Measurements from ENCODE around the gene RPS19. TPM values are rescaled to one million over a fixed set of nuclear protein-coding genes. Genes with fewer than 3 reads are reported as not detected.

RPS19 gene
- total and polyA plus RNA-seq, 10 donors, result 744 to 8,491 (median 1,984) TPM

GRCh38 chr19:41896581-41896942 lies 36.5 kb downstream of the RPS19 start:
- Histone ChIP-seq H3K4me1 (peaks cover 0 to 62% (median 16%) of the 10 kb centered on the region in 6 donors), H3K36me3 (peaks cover 11 to 96% (median 84%) of the 10 kb centered on the region in 6 donors), H3K27me3 (replicated peaks in 1 of 7) (no peaks in the 10 kb centered on the region), H3K4me3 (no peak overlapping the region), H3K9me3 (no peaks in the 10 kb centered on the region), H3K27ac (peak overlapping the region in 2 of 8 donors; percentile 18 to 50)
- intact Hi-C loops (cut with DNase I; ENCODE audit: low total_unique reads), result no loop called here
- WGBS, 5 donors, result 67 to 90% (median 85%) methylated on average over 1 of the region's 1 CpG
- no peak for DNase-seq
- TF ChIP-seq CTCF (IDR thresholded peaks at IDR 0.05 in 8 of 11, conservative IDR thresholded peaks at IDR 0.05 in 3 of 11) (no peak), POLR2AphosphoS5 (IDR thresholded peaks at IDR 0.05) (no peak), POLR2A (IDR thresholded peaks at IDR 0.05) (no peak)

GRCh38 chr19:41897181-41897580 lies 37.1 kb downstream of the RPS19 start:
- no peak for DNase-seq
- H3K36me3 ChIP-seq, result peaks cover 11 to 96% (median 84%) of the 10 kb centered on the region in 6 donors
- no peaks in the 10 kb centered on the region for H3K27me3 ChIP-seq (replicated peaks in 1 of 7)
- H3K9me3 ChIP-seq, result no peaks in the 10 kb centered on the region
- TF ChIP-seq CTCF (IDR thresholded peaks at IDR 0.05 in 8 of 11, conservative IDR thresholded peaks at IDR 0.05 in 3 of 11) (no peak), POLR2AphosphoS5 (IDR thresholded peaks at IDR 0.05) (peak in 1 of 3 donors; percentile 39), POLR2A (IDR thresholded peaks at IDR 0.05) (no peak)
- H3K27ac ChIP-seq, result peak overlapping the region in 1 of 8 donors; percentile 48
- intact Hi-C loops (cut with DNase I; ENCODE audit: low total_unique reads), result no loop called here
- H3K4me1 ChIP-seq, result peaks cover 0 to 56% (median 9%) of the 10 kb centered on the region in 6 donors
- WGBS, 5 donors, result 86 to 96% (median 95%) methylated on average over 3 of the region's 3 CpGs
- H3K4me3 ChIP-seq, result no peak overlapping the region

- Histone ChIP-seq H3K4me1 (peaks cover 0 to 50% (median 3%) of the 10 kb centered on the region in 6 donors), H3K9me3 (no peaks in the 10 kb centered on the region), H3K36me3 (peaks cover 11 to 96% (median 84%) of the 10 kb centered on the region in 6 donors), H3K4me3 (no peak overlapping the region), H3K27ac (no peak overlapping the region), H3K27me3 (replicated peaks in 1 of 7) (no peaks in the 10 kb centered on the region)
- no peak for DNase-seq
- 87 to 94% (median 92%) methylated on average over 24 of the region's 24 CpGs for WGBS, 5 donors
- intact Hi-C loops (cut with DNase I; ENCODE audit: low total_unique reads), result no loop called here
- TF ChIP-seq POLR2AphosphoS5 (IDR thresholded peaks at IDR 0.05) (peak in 2 of 3 donors; percentile 29 to 53), POLR2A (IDR thresholded peaks at IDR 0.05) (no peak)
These were observed 37.8 kb downstream of the RPS19 start for GRCh38 chr19:41897820-41898219.

- H3K36me3 ChIP-seq, result peaks cover 14 to 96% (median 85%) of the 10 kb centered on the region in 6 donors
- peaks cover 0 to 45% (median 2%) of the 10 kb centered on the region in 6 donors for H3K4me1 ChIP-seq
- intact Hi-C loops (cut with DNase I; ENCODE audit: low total_unique reads), result no loop called here
- H3K4me3 ChIP-seq, result no peak overlapping the region
- H3K9me3 ChIP-seq, result no peaks in the 10 kb centered on the region
- H3K27me3 ChIP-seq (replicated peaks in 1 of 7), result no peaks in the 10 kb centered on the region
- DNase-seq, result no peak
- peak overlapping the region in 1 of 8 donors; percentile 40 for H3K27ac ChIP-seq
- WGBS, 5 donors, result 89 to 96% (median 94%) methylated on average over 14 to 15 of the region's 15 CpGs
- TF ChIP-seq CTCF (IDR thresholded peaks at IDR 0.05 in 8 of 11, conservative IDR thresholded peaks at IDR 0.05 in 3 of 11), result no peak
- peak in 1 of 3 donors; percentile 57 for TF ChIP-seq POLR2AphosphoS5 (IDR thresholded peaks at IDR 0.05)
These were observed 38.2 kb downstream of the RPS19 start for GRCh38 chr19:41898235-41898634.

Measured in spleen (tissue), 11 donors.